Activated CD8-positive, alpha-beta memory T cell treated with anti-CD3 and anti-CD28 coated beads, Interleukin-2, amount 50 U/mL, for 48 hours (primary cell): ENCODE data around the gene KNG1.

Source experiments
- DNase-seq: peaks from one replicate; pipeline ENCODE4 v3.0.0-alpha.2; 2020

Gene KNG1

GRCh38 chr3:186782542-186783057, 65.4 kb downstream of the KNG1 start:
- no peak for DNase-seq

DNA sequence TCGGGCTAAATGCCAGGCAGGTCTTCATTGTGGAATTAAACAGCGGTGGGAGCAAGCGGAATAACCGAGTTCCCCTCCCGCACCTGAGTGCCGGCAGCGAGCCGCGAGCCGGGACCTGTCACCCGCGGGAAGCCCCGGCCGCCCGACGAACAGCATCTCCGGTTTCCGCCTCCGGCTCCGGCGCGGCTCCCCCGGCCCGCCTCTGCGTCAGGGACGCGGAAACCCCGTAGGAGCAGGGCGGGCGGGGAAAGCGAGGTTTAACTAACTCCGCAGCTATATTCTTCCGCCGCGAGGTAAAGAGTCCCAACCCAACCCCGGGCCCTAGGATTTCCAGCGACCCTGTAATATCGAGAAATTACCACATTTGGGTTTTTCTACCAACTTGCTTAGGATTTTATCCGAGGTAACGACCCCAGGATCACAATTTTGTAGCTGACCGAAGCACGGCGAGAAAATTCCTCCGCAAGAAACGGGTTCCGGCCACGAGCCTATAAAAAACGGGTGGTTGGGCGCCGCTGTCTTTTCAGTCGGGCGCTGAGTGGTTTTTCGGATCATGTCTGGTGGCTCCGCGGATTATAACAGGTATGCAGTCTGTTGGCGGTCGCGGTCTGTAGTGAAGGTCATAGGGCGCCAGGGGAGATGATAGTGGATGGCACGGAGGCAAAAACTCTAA, 66.0 kb downstream of the KNG1 start, which contains the start of gene EIF4A2:
TSS of gene EIF4A2 (plus strand) at position 520 of the 673 bp plus-strand sequence. CDS start at position 554, 34 bp downstream.
- DNase-seq, result peak; percentile 98

DNA sequence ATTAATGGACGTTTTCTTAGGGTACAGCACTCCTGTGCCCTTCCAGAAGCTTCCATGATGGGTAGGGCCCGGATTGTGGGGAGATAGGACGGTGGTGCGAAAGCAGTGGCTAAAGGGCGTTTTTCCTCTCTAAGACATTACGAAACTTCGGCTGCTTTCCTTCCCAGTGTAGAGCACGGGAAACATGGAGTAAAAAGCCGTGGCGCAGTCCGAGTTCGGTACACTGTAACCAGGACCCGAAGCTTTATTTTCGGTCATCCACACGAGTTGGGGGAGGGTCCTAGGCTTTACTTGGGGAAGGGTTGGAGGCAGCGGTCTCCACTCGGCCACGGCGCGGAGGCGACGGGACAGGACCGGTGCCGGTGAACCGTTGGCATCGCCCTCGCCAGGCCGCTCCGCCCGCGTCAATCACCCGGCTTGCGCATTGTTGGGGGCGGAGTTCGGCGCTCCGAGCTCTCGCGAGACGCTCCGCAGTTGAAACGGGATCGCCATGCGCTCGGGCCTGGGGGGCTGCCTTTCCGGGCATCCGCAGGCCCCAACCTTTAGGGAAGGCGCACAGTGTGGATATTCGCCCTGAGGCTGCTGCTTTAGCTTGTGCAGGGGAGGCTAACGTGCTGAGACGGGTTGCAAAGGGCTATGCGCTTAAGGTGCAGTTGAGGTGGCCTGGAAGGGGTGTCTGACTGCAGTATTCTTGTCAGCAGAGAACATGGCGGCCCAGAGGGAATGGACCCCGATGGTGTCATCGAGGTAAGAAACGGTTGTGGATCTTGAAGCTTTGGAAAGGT, 66.8 kb downstream of the KNG1 start:
- peak; percentile 89 for DNase-seq

DNA sequence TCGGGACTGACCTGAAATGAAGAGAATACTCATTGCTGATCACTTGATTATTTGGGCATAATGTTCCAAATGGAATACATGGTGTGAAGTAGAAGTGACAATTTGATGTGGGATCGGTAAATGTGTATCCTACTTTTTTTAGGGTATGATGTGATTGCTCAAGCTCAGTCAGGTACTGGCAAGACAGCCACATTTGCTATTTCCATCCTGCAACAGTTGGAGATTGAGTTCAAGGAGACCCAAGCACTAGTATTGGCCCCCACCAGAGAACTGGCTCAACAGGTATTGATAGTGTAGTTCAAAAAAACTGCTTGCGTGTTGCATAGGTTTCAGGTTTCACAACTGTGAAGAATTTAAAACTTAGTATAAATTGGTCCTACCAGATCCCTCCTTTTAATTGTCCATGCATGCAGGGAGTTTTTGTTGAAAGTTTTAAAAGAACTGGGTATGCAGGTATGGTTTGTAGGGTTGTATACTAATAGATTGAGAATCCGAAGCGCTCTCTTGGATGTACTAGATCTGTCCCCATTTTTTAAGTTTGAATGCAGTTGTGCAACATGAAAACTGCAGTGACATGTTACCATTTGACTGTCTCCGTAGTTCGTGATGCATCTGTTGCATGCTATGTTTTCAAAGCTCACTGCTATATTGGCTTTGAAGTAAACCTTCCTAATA, 67.8 kb downstream of the KNG1 start:
- DNase-seq, result no peak

DNA sequence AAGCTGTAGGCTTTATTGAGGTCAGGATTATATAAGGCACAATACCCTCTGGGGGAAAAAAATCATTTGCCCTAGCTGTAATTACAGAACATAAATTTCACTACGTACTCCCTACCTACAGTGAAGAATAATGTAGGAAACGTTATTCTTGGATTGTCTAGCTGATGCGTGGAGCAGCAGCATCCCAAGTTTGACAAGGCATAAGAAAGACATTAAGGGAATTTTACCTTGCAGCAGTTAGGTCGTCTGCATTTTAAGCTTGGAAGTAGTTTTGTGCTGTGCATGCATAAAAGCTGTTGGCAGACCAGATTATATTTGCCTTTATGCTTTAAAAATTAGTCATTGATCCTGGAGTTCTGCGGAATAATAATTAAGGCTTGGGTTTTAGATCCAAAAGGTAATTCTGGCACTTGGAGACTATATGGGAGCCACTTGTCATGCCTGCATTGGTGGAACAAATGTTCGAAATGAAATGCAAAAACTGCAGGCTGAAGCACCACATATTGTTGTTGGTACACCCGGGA, 68.4 kb downstream of the KNG1 start:
- no peak for DNase-seq

DNA sequence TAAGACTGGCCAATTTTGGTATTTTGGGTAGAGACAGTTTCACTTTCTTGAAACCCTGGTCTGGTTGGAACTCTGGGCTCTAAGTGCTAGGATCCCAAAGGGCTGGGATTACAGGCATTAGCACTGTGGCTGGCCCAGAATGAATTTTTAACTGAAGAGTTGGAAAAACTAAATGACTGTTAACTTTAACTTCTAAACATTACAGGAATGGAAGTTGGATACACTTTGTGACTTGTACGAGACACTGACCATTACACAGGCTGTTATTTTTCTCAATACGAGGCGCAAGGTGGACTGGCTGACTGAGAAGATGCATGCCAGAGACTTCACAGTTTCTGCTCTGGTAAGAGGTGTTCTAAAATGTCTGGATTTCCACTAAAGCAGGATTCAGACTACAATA, 69.8 kb downstream of the KNG1 start:
- no peak for DNase-seq

DNA sequence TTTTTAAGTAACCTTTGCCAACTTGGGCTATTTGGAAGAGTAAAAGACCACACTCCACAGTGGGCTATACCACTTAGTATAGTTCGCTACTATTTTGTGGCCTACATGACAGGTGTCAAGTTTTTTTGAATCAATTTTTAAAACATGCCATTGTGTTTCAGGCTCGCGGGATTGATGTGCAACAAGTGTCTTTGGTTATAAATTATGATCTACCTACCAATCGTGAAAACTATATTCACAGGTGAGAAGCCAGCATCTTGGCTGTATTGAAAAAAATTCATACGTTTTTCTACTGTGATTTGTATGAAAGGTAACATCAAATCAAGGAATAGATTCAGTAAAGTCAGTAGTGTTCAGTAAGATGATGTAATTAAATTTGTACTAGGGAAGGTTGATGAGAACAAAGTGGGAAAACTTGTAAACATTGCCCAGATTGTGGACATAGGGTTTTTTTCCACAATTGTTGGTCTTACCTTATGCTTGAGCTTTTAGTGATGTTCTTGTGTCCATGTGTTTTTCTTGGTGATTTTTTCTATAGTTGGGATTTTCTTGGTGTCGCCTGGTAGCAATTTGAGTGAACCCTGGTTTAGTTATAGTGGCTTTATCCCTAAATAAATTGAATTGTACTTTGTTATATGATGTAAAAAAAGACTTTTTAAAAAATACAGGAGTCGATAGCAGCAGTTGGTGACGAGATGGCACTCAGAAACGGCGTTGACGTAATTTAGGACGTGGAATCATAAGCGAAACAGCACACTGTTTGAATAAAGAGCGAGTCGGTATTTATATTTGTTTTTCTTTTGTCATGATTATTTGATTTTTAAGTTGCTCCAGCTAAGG, 70.7 kb downstream of the KNG1 start:
- no peak for DNase-seq

DNA sequence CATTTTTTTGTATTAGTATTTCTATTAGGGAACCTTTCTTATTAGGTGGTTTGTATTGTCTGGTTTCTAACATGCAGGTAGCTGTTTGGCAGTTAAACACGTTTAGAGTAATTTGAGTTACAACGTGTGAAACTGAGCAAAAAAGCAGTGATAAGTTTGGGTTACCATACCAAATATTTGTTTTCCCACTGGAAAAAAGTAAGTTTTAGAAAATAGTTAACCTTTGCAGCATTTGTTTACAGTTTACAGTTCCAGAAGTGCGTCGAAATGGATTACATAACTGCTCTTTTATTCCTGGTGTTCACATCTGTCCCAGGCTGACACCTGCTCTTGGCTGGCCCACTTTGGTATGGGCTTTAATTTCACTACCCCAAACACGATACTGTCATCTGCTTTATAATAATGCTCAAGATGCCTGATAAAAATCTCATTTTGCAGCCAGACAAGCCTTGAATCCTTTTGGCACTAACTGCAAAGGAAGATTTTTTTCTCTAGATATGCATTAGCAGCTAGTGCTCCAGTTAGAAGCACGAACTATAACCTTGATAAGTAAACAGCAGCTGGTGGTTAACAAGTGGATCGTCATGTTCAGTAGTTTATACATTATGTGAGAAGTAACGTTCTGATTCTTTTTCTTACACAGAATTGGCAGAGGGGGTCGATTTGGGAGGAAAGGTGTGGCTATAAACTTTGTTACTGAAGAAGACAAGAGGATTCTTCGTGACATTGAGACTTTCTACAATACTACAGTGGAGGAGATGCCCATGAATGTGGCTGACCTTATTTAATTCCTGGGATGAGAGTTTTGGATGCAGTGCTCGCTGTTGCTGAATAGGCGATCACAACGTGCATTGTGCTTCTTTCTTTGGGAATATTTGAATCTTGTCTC, 71.6 kb downstream of the KNG1 start:
- DNase-seq, result no peak

GRCh38 chr3:186789554-186790260, 72.5 kb downstream of the KNG1 start:
- DNase-seq, result no peak

DNA sequence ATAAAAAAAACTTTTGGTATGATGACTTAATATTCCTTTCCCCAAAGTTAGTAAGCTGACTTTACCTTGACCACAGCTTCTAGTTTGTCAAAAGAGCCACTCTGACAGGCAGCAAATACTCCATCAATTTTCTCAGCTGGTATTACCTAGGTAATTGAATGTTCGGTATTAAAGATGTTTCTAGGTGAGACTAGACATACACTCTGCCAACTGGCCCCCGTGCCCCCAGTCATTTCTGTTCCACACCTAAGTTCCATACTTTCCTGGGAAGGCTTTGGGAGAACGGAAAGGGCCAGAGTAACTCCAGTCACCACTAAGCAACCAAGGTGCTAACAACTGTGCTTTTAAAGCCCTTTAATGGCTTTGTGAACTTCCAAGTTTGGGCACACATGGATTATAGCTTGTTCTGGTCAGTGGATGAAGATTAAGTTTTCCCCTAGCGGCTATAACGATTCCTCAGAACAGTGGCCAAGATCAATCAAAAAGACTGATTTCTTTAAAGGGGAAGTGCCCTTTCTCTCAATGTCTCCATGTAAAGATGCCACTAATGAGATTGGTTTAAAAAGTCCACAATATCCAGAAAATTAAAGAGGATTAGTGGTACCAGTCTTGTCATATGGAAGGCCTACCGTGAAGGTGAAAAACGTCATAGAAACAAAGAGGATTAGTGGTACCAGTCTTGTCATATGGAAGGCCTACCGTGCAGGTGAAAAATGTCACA, 73.3 kb downstream of the KNG1 start:
- peak; percentile 82 for DNase-seq
